HG02588 (cell line): ENCODE data around the gene ABO.
"Not testable (repeated sequence)": the region's sequence is repeated elsewhere in the genome, so short reads cannot be mapped to it uniquely, and the experiment has no call there.

Source experiments
- ATAC-seq: cut with Tn5 transposase; IDR thresholded peaks from one replicate; pipeline ENCODE4 v1.9.1; 2021; ENCODE audit warnings: mild to moderate bottlenecking, moderate library complexity; ENCODE audit not compliant: unreplicated experiment

ABO gene

DNA sequence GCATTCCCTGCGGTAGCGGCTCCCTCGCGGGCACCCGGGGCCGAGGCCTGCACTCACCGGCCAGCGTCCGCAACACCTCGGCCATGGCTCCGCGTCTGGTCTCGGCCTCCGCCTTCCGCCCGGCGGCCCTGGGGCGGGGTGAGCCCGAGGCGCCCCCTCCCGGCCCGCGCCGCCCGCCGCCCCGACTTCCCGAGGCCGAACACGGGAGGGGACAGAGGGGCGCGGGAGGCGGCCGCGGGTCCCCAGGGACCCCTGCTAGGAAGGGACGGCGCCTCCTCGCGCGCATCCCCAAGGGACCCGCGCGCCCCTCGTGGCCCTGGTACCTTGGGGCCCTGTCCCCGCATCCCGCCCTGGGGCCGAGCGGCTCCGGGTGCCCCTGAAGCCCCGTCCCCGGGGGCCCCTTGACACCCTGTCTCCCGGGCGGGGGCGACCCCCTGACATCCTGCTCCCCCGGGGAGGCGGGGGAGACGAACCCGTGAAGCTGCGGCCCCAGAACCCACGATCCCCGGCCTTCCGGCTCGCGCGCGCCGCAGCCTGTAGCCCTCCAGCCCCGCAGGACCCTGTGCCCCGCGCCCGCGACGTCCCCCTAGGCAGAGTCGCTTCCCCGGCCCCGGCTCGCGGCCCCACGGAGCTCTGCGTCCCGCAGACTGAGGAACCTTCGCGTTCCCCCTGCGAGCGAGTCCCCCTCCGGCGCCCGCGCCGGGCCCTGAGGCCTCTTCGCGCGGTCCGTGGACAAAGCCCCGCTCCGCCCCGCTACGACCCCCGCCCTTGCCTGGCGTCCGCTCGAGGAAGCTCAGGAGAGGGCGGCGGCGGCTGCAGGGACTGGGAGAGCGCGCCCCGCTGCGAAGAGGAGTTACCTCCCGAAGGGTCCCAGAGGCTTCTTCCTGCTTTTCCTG is at the start of gene ABO:
ABO (minus strand) TSS at position 97 of the 896 bp plus-strand sequence.
- no peak for ATAC-seq

DNA sequence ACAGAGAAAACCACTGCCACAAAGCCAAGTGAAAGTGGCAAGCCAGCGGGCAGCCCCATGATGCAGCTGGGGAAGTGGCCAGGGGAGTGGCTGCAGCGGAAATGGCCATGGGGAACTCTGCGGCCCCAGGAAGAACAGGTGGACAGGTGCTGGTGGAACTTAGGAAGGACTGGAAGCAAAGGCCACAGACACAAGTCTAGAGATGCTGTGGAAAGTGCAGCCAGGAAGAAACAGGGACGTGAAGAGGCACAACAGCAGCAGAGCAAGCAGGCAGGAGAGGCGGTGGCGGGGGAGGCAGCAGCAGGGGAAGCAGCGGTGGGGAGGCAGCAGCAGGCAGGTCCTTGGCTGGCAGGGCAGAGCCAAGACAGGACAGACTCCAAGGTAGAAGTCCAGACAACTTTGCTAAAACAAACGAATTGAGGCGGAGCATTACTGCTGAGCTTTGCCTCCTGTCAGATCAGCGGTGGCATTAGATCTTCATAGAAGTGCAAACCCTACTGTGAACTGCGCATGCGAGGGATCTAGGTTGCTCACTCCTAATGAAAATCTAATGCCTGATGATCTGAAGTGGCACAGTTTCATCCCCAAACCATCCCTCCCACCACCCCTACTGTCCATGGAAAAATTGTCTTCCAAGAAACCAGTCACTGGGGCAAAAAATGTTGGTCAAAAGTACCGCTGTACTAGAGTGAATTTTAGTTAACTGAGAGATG is 49.1 kb upstream of the ABO start:
- no peak for ATAC-seq

DNA sequence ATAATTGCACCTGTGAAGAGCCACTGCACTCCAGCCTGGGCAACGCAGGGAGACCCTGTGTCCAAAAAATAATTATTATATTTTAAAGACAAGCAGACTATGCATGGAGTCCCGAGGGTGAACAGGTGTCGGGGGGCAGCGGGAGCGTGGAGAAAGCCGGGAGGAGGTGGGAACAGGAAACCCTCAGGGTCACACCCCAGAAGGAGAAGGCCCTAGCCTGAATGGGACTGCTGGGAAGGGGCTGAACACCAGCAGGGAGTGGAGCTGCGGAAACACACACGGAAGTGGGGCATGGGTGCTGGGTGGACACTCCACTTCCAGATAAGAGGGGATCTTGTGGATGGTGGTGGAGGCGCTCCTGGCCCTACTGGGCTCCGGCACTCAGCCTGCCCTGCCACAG is 48.2 kb upstream of the ABO start:
- ATAC-seq = no peak

- no peak for ATAC-seq
These were observed 47.7 kb upstream of the ABO start for GRCh38 chr9:133322701-133323100.

DNA sequence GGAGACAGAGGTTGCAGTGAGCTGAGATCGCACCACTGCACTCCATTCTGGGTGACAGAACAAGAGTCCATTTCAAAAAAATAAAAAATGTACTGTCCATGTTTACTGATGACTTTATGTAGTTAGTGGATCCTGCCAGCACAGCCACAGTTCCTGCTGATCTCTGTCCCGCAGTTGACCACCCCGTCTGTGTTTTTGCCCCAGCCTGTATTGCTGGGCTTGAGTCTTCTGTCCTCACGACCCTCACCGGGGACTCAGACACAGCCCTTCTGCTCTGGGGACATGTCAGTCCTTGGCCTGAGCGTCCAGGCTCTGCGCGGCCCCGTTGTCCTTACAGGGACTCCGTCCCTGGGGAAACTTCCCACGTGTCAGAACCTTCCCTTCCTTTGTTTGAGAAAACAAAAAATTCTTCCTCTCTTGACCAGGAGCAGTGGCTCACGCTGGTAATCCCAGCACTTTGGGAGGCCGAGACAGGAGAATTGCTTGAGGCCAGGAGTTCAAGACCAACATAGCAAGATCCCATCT is 46.5 kb upstream of the ABO start:
- no peak for ATAC-seq

GRCh38 chr9:133320421-133320881 is 45.5 kb upstream of the ABO start:
- ATAC-seq = no peak

- not testable (repeated sequence) for ATAC-seq
These were observed 42.5 kb upstream of the ABO start for GRCh38 chr9:133317551-133317950.

- ATAC-seq = no peak
These were observed 41.0 kb upstream of the ABO start for GRCh38 chr9:133315997-133316396.

DNA sequence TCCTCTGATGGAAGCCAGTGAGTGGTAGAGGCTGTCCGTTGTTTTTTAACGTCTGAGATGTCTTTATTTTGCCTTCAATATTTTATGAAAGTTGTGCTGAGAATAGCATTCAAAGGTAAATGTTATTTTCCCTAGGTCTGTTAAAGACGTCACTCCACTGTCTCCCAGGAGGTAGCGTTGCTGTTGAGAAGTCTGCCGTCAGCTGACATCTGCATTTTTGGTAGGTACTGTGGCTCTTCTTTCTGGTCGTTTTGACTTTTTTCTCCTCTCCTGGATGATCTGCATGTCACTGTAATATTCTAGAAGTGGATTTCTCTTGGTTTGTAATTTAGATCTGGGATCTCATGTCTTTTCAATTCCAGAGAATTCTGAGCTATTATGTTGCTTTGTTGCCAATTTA is 34.6 kb upstream of the ABO start:
- no peak for ATAC-seq

DNA sequence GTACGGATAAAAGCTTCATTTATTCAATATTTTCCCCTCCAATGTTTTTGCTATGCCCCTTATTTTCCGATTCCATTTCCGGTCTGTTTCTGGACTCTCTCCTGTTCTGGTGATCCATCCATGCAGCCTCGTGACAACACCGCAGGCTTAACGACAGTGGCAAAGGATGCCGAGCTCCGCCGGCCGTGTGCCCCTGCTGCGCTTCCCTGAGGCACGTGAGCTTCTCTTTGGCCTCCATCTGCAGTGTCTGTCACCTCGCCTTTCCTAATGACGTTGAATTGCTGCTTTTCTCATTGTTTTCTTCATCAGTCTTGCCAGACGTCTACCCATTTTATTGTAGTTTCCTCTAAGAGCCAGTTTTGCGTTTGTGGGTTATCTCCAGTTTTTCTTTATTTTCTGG is 32.3 kb upstream of the ABO start:
- no peak for ATAC-seq

DNA sequence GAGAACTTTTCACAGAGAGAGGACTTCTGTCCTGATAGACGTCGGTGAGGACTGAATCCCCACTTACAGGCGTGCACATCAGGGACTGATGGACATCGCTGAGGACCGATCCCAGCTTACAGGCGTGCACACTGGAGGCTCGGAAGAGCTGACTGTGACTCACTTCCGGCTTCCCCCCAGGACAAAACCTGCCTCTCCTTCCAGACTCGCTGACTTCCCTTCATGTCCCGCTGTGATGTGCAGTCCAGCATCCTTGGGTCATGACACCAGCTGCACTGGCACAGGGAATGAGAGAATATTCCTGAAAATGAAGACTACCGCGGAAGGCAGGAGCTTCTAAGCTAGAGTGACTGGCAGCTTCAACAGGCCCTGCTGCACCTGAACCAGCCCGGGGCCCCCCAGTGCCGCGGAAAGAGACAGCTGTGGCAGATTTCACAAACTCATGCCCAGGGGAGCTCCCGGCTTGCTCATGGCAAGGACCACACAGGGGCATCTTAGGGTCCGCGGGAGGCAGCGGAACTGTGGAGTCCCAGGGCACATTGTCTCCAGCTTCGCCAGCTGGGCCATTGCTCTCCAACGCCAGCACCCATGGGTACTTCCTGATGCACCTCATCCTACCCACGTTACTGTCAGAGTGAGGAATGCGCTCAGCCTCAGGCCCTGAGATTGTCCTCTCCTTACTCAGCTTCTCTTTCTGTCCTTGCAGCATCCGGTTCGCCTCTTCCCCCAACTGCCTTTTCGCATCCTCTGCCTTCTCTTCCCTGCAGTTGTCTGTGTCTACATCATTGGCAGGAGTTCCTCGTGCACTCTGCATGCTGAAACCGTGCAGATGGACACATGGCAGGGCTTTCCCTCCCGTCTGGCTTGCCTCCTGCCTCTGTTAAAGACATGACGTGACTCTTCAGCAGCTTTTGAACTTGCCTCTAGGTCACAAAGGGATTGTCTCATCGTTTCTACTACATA is 31.5 kb upstream of the ABO start:
- no peak for ATAC-seq

- no peak for ATAC-seq
These were observed 30.7 kb upstream of the ABO start for GRCh38 chr9:133305731-133306130.

- ATAC-seq = no peak
These were observed 29.7 kb upstream of the ABO start for GRCh38 chr9:133304477-133305377.

DNA sequence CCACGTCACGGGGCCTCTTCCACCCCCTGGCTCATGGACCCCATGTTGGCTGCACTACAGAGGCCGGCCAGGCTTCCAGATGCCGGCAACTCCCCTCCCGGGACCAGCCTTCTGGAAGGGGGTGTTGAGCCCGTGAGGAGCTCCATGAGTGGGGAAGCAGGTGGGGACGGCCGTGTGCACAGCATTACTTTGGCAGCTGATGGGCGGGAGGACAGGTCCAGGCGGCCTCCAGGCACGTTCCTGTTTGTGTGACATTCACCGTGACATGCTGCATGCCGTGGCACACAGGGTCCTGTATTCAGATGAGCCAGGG is 29.1 kb upstream of the ABO start:
- no peak for ATAC-seq

DNA sequence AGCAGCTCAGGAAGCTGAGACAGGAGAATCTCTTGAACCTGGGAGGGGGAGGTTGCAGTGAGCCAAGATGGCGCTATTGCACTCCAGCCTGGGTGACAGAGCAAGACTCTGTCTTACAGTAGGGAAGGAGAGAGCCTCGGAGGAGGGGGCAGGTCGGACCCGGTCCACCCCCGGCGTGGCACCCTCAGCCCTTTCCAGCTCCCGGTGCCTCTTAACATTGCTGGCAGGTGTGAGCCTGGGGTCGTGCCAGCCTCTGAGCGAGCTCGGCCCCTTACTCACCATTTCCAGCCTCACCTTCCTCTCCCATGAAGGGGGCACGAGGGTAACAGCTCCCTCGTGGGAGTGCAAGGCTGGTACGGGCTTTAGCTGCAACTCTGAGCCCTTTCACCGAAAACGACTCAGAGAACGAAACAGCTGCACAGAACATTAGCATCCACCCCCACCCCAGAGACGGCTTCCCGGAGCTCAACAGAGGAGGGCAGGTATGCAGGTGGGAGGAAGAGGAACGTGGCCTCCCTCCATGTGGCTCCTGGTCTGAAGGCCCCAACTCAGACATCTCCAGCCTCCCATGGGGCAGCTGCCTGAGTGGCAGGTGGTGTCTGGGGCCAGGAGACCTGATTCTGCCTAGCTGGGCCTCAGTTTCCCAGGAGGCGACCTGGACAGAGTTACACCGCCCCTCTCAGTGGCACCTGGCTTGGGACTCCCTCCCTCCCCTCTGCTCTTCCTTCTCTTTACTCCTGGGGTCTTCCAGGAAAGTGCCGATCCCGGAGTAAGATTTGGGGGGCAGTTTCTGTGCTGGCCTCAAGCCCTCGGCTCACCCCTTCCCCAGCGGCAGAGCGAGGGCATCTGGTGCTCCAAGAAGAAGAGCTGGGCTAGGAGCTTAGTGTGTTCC is 28.5 kb upstream of the ABO start:
- ATAC-seq = no peak

GRCh38 chr9:133301253-133302230 is 26.5 kb upstream of the ABO start:
- ATAC-seq = no peak

DNA sequence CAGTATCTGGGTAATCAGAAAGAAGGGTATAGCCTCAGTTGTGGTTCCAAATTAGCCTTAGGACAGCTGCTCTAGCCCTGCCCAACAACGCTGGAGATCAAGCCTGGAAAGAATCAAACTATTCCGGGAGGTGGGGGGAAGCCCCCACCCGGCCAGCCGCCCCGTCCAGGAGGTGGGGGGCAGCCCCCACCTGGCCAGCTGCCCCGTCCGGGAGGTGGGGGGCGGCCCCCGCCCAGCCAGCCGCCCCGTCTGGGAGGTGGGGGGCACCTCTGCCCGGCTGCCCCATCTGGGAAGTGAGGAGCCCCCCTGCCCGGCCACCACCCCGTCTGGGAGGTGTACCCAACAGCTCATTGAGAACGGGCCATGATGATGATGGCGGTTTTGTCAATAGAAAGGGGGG is 25.0 kb upstream of the ABO start:
- not testable (repeated sequence) for ATAC-seq

- no peak for ATAC-seq
These were observed 19.3 kb upstream of the ABO start for GRCh38 chr9:133294257-133294656.
